GM12801 (cell line): Measurements from ENCODE around the gene PRICKLE1.

Source experiments
- TF ChIP-seq, protein P1 (sequence below): IDR thresholded peaks from one replicate; pipeline ENCODE4 v1.5.1; 2011; ENCODE audit warnings: control low read depth; ENCODE audit not compliant: insufficient read length; ENCODE audit errors: extremely low read depth

PRICKLE1 gene

DNA sequence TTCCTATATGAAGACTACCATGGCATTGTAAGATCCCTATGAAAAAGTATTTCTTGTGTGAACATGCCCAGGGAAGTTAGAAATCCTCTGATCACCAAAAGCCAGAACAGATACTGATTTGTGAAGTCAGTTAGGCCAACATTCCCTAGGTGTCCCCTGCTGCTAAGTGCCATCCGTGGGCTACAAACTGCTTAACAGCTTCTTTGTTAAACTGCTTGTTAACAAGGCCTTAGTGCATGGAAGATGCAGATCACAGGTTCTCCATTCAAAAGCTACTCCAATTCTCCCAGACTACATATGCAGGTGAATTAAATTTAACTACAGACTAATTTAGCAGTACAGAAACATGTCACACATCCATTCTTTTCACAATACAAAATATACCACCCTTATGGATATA lies 108.2 kb downstream of the PRICKLE1 start:
- TF ChIP-seq, protein P1, sequence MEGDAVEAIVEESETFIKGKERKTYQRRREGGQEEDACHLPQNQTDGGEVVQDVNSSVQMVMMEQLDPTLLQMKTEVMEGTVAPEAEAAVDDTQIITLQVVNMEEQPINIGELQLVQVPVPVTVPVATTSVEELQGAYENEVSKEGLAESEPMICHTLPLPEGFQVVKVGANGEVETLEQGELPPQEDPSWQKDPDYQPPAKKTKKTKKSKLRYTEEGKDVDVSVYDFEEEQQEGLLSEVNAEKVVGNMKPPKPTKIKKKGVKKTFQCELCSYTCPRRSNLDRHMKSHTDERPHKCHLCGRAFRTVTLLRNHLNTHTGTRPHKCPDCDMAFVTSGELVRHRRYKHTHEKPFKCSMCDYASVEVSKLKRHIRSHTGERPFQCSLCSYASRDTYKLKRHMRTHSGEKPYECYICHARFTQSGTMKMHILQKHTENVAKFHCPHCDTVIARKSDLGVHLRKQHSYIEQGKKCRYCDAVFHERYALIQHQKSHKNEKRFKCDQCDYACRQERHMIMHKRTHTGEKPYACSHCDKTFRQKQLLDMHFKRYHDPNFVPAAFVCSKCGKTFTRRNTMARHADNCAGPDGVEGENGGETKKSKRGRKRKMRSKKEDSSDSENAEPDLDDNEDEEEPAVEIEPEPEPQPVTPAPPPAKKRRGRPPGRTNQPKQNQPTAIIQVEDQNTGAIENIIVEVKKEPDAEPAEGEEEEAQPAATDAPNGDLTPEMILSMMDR: no peak

DNA sequence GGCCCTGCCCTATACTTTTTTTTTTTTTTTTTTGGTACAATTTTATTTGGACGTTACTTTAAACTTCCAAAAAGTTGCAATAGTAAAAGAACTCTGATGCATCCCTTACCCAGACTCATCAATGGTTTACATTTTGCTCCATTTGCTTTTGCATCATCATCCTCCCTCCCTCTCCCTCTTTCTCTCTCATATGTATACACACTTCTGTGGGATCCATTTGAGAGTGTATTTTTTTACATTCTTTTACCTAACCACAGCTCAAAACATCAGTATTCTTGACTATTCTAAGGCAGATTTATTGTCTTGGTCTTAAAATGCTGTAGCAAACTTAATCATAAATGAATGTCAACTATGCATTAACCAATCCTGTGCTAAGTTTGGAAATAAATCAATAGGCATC lies 111.6 kb downstream of the PRICKLE1 start:
- TF ChIP-seq, protein P1: no peak

DNA sequence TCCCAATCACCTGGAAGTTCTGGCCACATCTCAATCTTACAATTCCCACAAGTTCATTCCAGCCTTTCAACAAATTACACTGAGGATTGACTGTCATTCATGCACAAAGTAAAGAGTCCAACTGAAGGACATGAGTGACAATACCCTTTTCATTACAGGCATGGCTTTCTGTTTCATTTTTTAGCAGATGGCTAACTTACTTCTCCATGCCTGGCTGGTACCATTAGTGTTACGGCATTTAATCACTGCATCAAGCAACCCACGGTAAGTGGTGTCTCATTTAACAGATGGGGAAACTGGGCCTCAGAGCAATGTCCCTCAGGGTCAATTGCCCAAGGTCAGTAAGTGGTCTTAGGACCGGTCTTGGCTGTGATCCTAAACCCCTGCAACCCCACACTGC lies 114.4 kb downstream of the PRICKLE1 start:
- TF ChIP-seq, protein P1: no peak

DNA sequence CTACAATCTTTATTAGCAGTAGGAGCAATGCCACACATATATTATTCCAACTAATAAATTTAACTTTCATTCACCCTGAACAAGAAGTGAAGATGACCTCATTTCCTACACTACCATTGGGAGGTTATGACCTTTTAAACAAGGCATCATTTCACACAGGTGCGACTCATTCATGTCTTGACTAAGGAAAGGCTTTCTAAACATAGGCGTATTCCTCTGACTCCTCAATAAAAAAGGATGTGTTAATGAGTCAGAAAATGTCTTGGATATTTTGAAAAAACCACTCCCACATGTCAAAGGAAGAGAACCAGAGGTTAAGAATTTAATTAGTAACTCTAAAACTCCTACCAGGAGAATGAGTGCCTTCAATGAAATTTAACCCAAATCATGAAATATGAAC lies 115.2 kb downstream of the PRICKLE1 start:
- TF ChIP-seq, protein P1: no peak

DNA sequence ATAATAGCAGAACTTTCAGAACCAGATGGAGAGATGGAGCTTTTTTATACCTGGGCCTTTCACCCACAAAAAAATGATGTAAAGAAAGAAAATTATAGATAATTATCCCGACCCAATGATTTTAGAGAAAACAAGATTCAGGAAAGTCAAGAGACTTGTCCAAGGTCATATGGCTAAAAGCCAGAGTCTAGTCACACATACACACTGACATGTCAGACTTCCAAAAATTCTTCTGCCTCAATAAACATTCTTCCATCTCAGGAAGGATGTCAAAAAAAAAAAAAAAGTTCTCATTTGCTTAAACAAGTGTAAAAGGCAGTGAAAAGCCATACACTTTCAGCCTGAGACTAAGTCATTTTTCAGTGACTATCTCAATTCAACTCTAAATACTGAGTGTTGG lies 116.0 kb downstream of the PRICKLE1 start:
- TF ChIP-seq, protein P1: no peak

DNA sequence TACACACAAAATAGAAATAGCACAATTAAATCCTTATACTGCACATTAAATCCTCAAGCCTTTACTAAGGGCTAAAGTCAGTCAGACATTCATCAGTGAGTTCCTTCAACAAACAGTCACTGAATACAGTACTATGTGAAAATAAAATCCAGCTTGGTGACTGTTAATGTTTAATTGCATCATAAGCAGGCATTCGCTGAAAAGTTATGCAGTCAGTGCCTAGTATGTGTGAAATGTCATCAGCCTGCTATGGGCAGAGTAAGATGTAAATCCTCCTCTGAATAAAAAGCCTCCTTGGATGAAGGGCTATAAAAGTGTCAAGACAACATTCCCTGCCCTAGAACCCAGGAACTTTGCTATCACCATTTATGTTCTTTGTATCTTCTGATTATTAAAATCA lies 116.4 kb downstream of the PRICKLE1 start:
- TF ChIP-seq, protein P1: no peak

DNA sequence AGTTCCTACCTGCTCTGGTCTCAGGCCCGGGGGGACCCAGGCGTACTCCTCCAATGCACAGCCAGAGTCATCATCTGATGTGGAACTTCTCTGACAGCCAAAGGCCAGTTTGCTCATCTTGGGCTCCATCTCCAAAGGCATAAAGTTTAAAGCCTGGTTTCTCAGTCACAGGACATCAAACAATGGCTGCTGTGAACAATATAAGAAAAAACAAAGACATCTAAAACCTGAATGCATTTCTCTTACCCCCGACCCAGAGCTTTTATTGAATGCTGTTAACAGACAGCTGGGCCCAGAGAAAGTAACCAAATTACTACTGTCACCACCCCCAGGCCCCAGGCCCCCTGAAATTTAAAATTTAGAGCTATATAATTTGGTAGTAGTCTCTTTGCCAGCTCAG lies 117.2 kb downstream of the PRICKLE1 start:
- TF ChIP-seq, protein P1: no peak
